ENCODE results near the gene HERPUD2. TPM values are rescaled to one million over a fixed set of nuclear protein-coding genes. Genes with fewer than 3 reads are reported as not detected.

Gene HERPUD2
- total RNA-seq, 1 donor from 2014 or later: 31.5 TPM

- H3K4me1 Mint-ChIP-seq: no peaks in the 10 kb centered on the region
- no peaks in the 10 kb centered on the region for H3K27me3 Mint-ChIP-seq
- DNase-seq (no peak), ATAC-seq (ENCODE audit: low read depth) (no peak)
- CTCF ChIA-PET: interaction anchor here (1.2 kb wide), 1 partner anchor 307 kb away, joined by 3 read pairs; no protein-coding TSS in a partner anchor
- no peak overlapping the region for H3K27ac Mint-ChIP-seq
- intact Hi-C loops (cut with micrococcal nuclease): no loop called here
- POLR2A ChIA-PET: no interaction called here
- H3K36me3 Mint-ChIP-seq (ENCODE audit: low read depth): no peaks in the 10 kb centered on the region
- H3K4me3 Mint-ChIP-seq: no peak overlapping the region
- no peak for TF ChIP-seq CTCF (IDR thresholded peaks at IDR 0.05)
- H3K9me3 Mint-ChIP-seq: no peaks in the 10 kb centered on the region
Observed at GRCh38 chr7:35599645-35600044, 95.3 kb downstream of the HERPUD2 start.

DNA sequence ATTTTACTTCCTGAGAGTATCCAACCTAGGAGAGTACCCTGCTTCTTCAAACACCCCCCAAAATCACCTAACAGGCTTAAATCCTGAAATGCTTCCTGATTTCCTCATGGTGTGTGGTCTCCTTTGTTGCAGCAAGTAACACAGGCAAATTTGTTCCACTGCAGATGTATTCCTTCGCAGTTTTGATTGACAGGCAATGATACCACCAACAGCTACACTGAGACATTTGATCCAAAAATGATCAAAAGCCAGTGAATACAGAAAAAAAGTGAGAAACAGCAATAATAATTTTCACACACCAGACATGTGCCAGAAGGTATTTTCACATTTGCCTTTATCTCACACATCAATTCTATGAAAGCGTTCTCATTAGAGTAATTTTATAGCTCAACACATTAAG lies 95.9 kb downstream of the HERPUD2 start:
- intact Hi-C loops (cut with micrococcal nuclease): no loop called here
- Mint-ChIP-seq H3K27ac (no peak overlapping the region), H3K36me3 (ENCODE audit: low read depth) (no peaks in the 10 kb centered on the region), H3K27me3 (no peaks in the 10 kb centered on the region), H3K9me3 (no peaks in the 10 kb centered on the region), H3K4me3 (no peak overlapping the region), H3K4me1 (no peaks in the 10 kb centered on the region)
- no peak for TF ChIP-seq CTCF (IDR thresholded peaks at IDR 0.05)
- ChIA-PET POLR2A (no interaction called here), CTCF (no interaction called here)
- DNase-seq (no peak), ATAC-seq (ENCODE audit: low read depth) (no peak)

DNA sequence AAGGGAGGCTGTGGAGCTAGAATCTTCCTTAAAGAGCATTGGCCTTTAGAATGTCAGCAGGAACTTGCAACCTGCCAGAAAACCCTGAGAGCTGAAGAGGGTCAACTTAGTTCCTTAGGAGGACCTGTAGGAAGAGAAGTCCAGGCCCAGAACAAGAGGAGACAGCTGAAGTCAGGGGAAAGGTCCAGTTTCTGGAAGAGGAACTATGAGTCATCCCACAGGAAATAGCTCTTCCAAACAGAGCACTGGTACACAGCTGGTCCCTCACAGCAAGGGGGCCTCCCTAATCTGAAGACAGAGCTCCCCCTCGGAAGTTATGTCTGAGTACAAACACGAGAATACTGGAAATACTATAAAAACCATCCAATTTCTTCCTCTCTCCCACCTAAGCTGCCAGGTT lies 98.9 kb downstream of the HERPUD2 start:
- CTCF ChIA-PET: no interaction called here
- POLR2A ChIA-PET: interaction anchor here (0.6 kb wide), 1 partner anchor 17 kb away, joined by 5 read pairs; no protein-coding TSS in a partner anchor
- no peak for TF ChIP-seq CTCF (IDR thresholded peaks at IDR 0.05)
- no peak for ATAC-seq (ENCODE audit: low read depth)
- H3K36me3 Mint-ChIP-seq (ENCODE audit: low read depth): no peaks in the 10 kb centered on the region
- H3K4me1 Mint-ChIP-seq: no peaks in the 10 kb centered on the region
- H3K4me3 Mint-ChIP-seq: no peak overlapping the region
- DNase-seq: no peak
- no peaks in the 10 kb centered on the region for H3K27me3 Mint-ChIP-seq
- intact Hi-C loops (cut with micrococcal nuclease): no loop called here
- H3K27ac Mint-ChIP-seq: no peak overlapping the region
- H3K9me3 Mint-ChIP-seq: no peaks in the 10 kb centered on the region

GRCh38 chr7:35593899-35594298 lies 101.0 kb downstream of the HERPUD2 start:
- no peak for TF ChIP-seq CTCF (IDR thresholded peaks at IDR 0.05)
- POLR2A ChIA-PET: no interaction called here

DNA sequence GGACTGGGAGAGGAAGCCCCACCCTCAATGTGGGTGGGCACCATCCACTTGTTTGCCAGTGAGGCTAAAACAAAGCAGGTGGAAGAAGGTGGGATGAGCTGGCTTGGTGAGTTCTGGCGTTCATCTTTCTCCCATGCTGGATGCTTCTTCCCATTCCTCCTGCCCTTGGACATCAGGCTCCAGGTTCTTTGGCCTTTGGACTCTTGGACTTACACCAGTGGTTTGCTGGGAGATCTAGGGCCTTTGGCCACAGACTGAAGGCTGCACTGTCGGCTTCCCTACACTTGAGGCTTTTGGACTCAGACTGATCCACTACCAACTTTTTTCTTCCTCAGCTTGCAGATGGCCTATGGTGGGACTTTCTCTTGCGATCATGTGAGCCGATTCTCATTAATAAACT lies 106.3 kb downstream of the HERPUD2 start:
- ChIA-PET CTCF (no interaction called here), POLR2A (no interaction called here)
- intact Hi-C loops (cut with micrococcal nuclease): no loop called here
- Mint-ChIP-seq H3K4me3 (no peak overlapping the region), H3K4me1 (no peaks in the 10 kb centered on the region), H3K27me3 (no peaks in the 10 kb centered on the region), H3K36me3 (ENCODE audit: low read depth) (no peaks in the 10 kb centered on the region), H3K9me3 (no peaks in the 10 kb centered on the region), H3K27ac (no peak overlapping the region)
- DNase-seq (no peak), ATAC-seq (ENCODE audit: low read depth) (no peak)
- TF ChIP-seq CTCF (IDR thresholded peaks at IDR 0.05): no peak

More at GRCh38 chr7:35593899-35594298, 101.0 kb downstream of the HERPUD2 start:
- Mint-ChIP-seq H3K4me1 (no peaks in the 10 kb centered on the region), H3K27me3 (no peaks in the 10 kb centered on the region), H3K36me3 (ENCODE audit: low read depth) (no peaks in the 10 kb centered on the region), H3K27ac (no peak overlapping the region), H3K4me3 (no peak overlapping the region), H3K9me3 (no peaks in the 10 kb centered on the region)
- intact Hi-C loops (cut with micrococcal nuclease): no loop called here
- ATAC-seq (ENCODE audit: low read depth): no peak
- no peak for DNase-seq
- CTCF ChIA-PET: no interaction called here
